Measurements from ENCODE around the gene CLCN2. TPM values are rescaled to one million over a fixed set of nuclear protein-coding genes. Genes with fewer than 3 reads are reported as not detected.

Gene CLCN2
- total RNA-seq, 4 donors from 2014 or later = 1.3 to 5.8 (median 1.9) TPM

GRCh38 chr3:184325269-184325668 is 36.1 kb downstream of the CLCN2 start:
- no peak for TF ChIP-seq CTCF (IDR thresholded peaks at IDR 0.05; ENCODE audit: low read depth)

GRCh38 chr3:184323696-184324095 is 37.7 kb downstream of the CLCN2 start:
- no peak for TF ChIP-seq CTCF (IDR thresholded peaks at IDR 0.05; ENCODE audit: low read depth)

- no peak for TF ChIP-seq CTCF (IDR thresholded peaks at IDR 0.05; ENCODE audit: low read depth)
These were observed 38.5 kb downstream of the CLCN2 start for GRCh38 chr3:184322731-184323487.

- TF ChIP-seq CTCF (IDR thresholded peaks at IDR 0.05; ENCODE audit: low read depth) = no peak
These were observed 39.7 kb downstream of the CLCN2 start for GRCh38 chr3:184321666-184322065.

- TF ChIP-seq CTCF (IDR thresholded peaks at IDR 0.05; ENCODE audit: low read depth) = no peak
These were observed 41.3 kb downstream of the CLCN2 start for GRCh38 chr3:184320104-184320445.

GRCh38 chr3:184317201-184317600 is 44.2 kb downstream of the CLCN2 start:
- no peak for TF ChIP-seq CTCF (IDR thresholded peaks at IDR 0.05; ENCODE audit: low read depth)

GRCh38 chr3:184316792-184317191 is 44.6 kb downstream of the CLCN2 start:
- TF ChIP-seq CTCF (IDR thresholded peaks at IDR 0.05; ENCODE audit: low read depth) = no peak
